ENCODE data around the gene APBB2.
"Not testable (repeated sequence)": the region's sequence is repeated elsewhere in the genome, so short reads cannot be mapped to it uniquely, and the experiment has no call there.

The APBB2 gene

GRCh38 chr4:41052287-41052686 is 162.1 kb downstream of the APBB2 start:
- DNase-seq = no peak

- DNase-seq = no peak
Observed at GRCh38 chr4:41050880-41051775, 163.2 kb downstream of the APBB2 start.

- DNase-seq = no peak
Observed at GRCh38 chr4:41050116-41050515, 164.2 kb downstream of the APBB2 start.

GRCh38 chr4:41049176-41049575 is 165.2 kb downstream of the APBB2 start:
- not testable (repeated sequence) for DNase-seq

GRCh38 chr4:41044791-41045190 is 169.6 kb downstream of the APBB2 start:
- no peak for DNase-seq

- no peak for DNase-seq
Observed at GRCh38 chr4:41044165-41044564, 170.2 kb downstream of the APBB2 start.

- DNase-seq = no peak
Observed at GRCh38 chr4:41043465-41043864, 170.9 kb downstream of the APBB2 start.

GRCh38 chr4:41041551-41041950 is 172.8 kb downstream of the APBB2 start:
- DNase-seq = no peak

- DNase-seq = no peak
Observed at GRCh38 chr4:41039317-41039716, 175.0 kb downstream of the APBB2 start.

GRCh38 chr4:41038304-41038703 is 176.0 kb downstream of the APBB2 start:
- no peak for DNase-seq

- no peak for DNase-seq
Observed at GRCh38 chr4:41029098-41029497, 185.2 kb downstream of the APBB2 start.

- DNase-seq = no peak
Observed at GRCh38 chr4:41028392-41029076, 185.8 kb downstream of the APBB2 start.

- no peak for DNase-seq
Observed at GRCh38 chr4:41026971-41027370, 187.4 kb downstream of the APBB2 start.

GRCh38 chr4:41025824-41026223 is 188.5 kb downstream of the APBB2 start:
- DNase-seq = no peak

GRCh38 chr4:41024556-41025491 is 189.5 kb downstream of the APBB2 start:
- DNase-seq = no peak

GRCh38 chr4:41022116-41022515 is 192.2 kb downstream of the APBB2 start:
- DNase-seq = no peak

- DNase-seq = no peak
Observed at GRCh38 chr4:41015016-41015675, 199.2 kb downstream of the APBB2 start.

GRCh38 chr4:41014158-41014557 is 200.2 kb downstream of the APBB2 start:
- DNase-seq = no peak

- no peak for DNase-seq
Observed at GRCh38 chr4:41013746-41014145, 200.6 kb downstream of the APBB2 start.

GRCh38 chr4:41012911-41013310 is 201.4 kb downstream of the APBB2 start:
- DNase-seq = no peak

- no peak for DNase-seq
Observed at GRCh38 chr4:41012293-41012692, 202.0 kb downstream of the APBB2 start.

- no peak for DNase-seq
Observed at GRCh38 chr4:41009411-41009810, 204.9 kb downstream of the APBB2 start.

- DNase-seq = no peak
Observed at GRCh38 chr4:41006141-41006540, 208.2 kb downstream of the APBB2 start.
